Measurements from ENCODE around the gene ISG15. TPM values are rescaled to one million over a fixed set of nuclear protein-coding genes. Genes with fewer than 3 reads are reported as not detected.
A peak's percentile ranks its signal among the peaks of the same experiment; 100 is the strongest.

Gene ISG15
- total and polyA plus RNA-seq, 2 of the 13 experiments (the other 11 are each of a cell fraction or from before 2014, with no cell fraction given): 42.1 to 54.9 TPM

GRCh38 chr1:1019122-1019999 lies 6.1 kb downstream of the ISG15 start (continued):
- TF ChIP-seq ZNF770 (CRISPR knock-in tag; IDR thresholded peaks at IDR 0.05) (no peak), GATA4 (IDR thresholded peaks at IDR 0.05; ENCODE audit: borderline replicate concordance, low read depth) (no peak), ATF5 (CRISPR knock-in tag; IDR thresholded peaks at IDR 0.05; ENCODE audit: low read depth) (no peak), ZMYM3 (CRISPR knock-in tag; IDR thresholded peaks at IDR 0.05) (peak; percentile 80), ZSCAN31 (CRISPR knock-in tag; IDR thresholded peaks at IDR 0.05; ENCODE audit: low read depth) (no peak), ZBTB25 (CRISPR knock-in tag; IDR thresholded peaks at IDR 0.05) (peak; percentile 72; the same call in 1 of the 2 replicates), ZNF432 (CRISPR knock-in tag; IDR thresholded peaks at IDR 0.05; ENCODE audit: borderline replicate concordance) (no peak), ZFX (CRISPR knock-in tag; IDR thresholded peaks at IDR 0.05; ENCODE audit: low read depth) (no peak), SP4 (CRISPR knock-in tag; IDR thresholded peaks at IDR 0.05) (peak; percentile 65), ZNF281 (CRISPR knock-in tag; IDR thresholded peaks at IDR 0.05; ENCODE audit: borderline replicate concordance) (peak; percentile 79; the same call in 1 of the 2 replicates), CTCF (CRISPR knock-in tag; IDR thresholded peaks at IDR 0.05) (peak; percentile 67), TCF7 (IDR thresholded peaks at IDR 0.05; ENCODE audit: low read depth) (no peak), ZNF121 (CRISPR knock-in tag; IDR thresholded peaks at IDR 0.05) (peak; percentile 94), HNRNPLL (IDR thresholded peaks at IDR 0.05; ENCODE audit: low read depth, low read length, poor library complexity, severe bottlenecking) (peak; percentile 32), ZC3H13 (CRISPR knock-in tag; IDR thresholded peaks at IDR 0.05) (no peak), GTF2F1 (IDR thresholded peaks at IDR 0.05; ENCODE audit: low read length) (no peak), ZNF382 (CRISPR knock-in tag; IDR thresholded peaks at IDR 0.05; ENCODE audit: borderline replicate concordance) (no peak), STAG1 (CRISPR knock-in tag; IDR thresholded peaks at IDR 0.05) (peak; percentile 18; the same call in 1 of the 2 replicates)

Data from HepG2 (cell line).